Type B pancreatic cell (in vitro differentiated cells): Measurements from ENCODE around the gene TEF. TPM values are rescaled to one million over a fixed set of nuclear protein-coding genes. Genes with fewer than 3 reads are reported as not detected.

Experiments
- DNase-seq: peaks from one replicate; pipeline ENCODE4 v3.0.0; 2021; ENCODE audit warnings: mixed read lengths; ENCODE audit not compliant: unreplicated experiment; ENCODE audit errors: extremely low spot score
- H3K27ac Mint-ChIP-seq: 2 replicates; pipeline ENCODE4 v1.8.0; 2021; ENCODE audit warnings: mild to moderate bottlenecking, mixed read lengths
- H3K27me3 Mint-ChIP-seq: 2 replicates; pipeline ENCODE4 v1.8.0; 2021; ENCODE audit warnings: mixed read lengths
- H3K36me3 Mint-ChIP-seq: 2 replicates; pipeline ENCODE4 v1.8.0; 2021; ENCODE audit warnings: mixed read lengths
- H3K4me1 Mint-ChIP-seq: one replicate; pipeline ENCODE4 v1.8.0; 2021; ENCODE audit warnings: mixed read lengths; ENCODE audit not compliant: unreplicated experiment
- H3K4me3 Mint-ChIP-seq: 2 replicates; pipeline ENCODE4 v1.8.0; 2021; ENCODE audit warnings: mild to moderate bottlenecking, mixed read lengths
- H3K9me3 Mint-ChIP-seq: 2 replicates; pipeline ENCODE4 v1.8.0; 2021; ENCODE audit warnings: mixed read lengths
- total RNA-seq: library from RNA; stranded (reverse); gene quantifications from 2 replicates; pipeline ENCODE4 v1.2.1, GENCODE V29; 2021; ENCODE audit warnings: low replicate concordance
- TF ChIP-seq, protein P1 (sequence below): fragments of 200-600 bp; sonication (generic); conservative IDR thresholded peaks from 2 replicates; pipeline ENCODE4 v1.5.0; 2021; ENCODE audit warnings: antibody characterized with exemption, mild to moderate bottlenecking

Gene TEF
- total RNA-seq, 1 donor from 2014 or later: 10.5 TPM

DNA sequence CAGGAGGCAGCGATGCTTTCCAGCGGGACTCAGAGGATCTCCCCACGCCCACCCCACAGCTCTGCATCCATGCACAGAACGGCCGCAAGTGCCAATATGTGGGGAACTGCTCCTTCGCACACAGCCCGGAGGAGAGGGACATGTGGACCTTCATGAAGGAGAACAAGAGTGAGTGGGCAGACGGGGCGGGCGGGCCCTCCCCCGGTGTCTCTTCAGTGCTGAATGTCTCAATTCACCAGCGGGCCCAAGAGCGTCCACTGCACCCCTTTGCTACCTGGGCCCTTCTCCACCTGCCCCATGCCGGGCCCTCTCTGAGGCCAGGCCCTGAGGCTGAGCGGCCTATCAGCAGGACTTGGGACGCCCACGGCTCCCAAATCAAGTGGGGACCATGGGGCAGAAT, 25.8 kb upstream of the TEF start:
- TF ChIP-seq, protein P1, sequence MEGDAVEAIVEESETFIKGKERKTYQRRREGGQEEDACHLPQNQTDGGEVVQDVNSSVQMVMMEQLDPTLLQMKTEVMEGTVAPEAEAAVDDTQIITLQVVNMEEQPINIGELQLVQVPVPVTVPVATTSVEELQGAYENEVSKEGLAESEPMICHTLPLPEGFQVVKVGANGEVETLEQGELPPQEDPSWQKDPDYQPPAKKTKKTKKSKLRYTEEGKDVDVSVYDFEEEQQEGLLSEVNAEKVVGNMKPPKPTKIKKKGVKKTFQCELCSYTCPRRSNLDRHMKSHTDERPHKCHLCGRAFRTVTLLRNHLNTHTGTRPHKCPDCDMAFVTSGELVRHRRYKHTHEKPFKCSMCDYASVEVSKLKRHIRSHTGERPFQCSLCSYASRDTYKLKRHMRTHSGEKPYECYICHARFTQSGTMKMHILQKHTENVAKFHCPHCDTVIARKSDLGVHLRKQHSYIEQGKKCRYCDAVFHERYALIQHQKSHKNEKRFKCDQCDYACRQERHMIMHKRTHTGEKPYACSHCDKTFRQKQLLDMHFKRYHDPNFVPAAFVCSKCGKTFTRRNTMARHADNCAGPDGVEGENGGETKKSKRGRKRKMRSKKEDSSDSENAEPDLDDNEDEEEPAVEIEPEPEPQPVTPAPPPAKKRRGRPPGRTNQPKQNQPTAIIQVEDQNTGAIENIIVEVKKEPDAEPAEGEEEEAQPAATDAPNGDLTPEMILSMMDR: no peak
- H3K27ac Mint-ChIP-seq: no peak overlapping the region
- peaks cover 17% of the 10 kb centered on the region for H3K4me1 Mint-ChIP-seq
- no peak overlapping the region for H3K4me3 Mint-ChIP-seq
- peaks cover 12% of the 10 kb centered on the region for H3K36me3 Mint-ChIP-seq
- no peak for DNase-seq
- no peaks in the 10 kb centered on the region for H3K9me3 Mint-ChIP-seq
- H3K27me3 Mint-ChIP-seq: no peaks in the 10 kb centered on the region

DNA sequence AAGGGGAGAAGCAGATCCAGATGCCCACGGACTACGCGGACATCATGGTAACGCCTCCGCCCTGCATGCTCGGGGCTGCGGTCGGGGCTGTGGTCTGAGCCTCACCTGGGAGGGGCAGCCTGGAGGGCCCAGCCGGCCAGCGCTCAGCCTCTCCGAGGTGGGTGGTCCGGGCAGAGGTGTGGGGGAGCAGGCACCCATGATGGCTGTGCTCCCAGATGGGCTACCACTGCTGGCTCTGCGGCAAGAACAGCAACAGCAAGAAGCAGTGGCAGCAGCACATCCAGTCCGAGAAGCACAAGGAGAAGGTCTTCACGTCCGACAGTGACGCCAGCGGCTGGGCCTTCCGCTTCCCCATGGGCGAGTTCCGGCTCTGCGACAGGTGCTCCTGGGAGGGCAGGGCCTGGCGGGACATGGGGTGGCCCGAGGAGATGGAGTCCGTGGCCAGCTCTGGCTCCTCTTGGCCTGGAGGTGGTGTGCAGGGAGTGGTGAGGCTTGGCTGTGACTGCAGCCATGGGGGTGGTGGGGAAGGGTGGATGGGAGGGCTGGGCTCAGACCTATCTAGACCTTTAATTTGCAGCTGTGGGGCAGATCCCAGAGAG, 25.2 kb upstream of the TEF start:
- no peaks in the 10 kb centered on the region for H3K9me3 Mint-ChIP-seq
- TF ChIP-seq, protein P1: no peak
- H3K27ac Mint-ChIP-seq: no peak overlapping the region
- no peak for DNase-seq
- H3K36me3 Mint-ChIP-seq: peaks cover 12% of the 10 kb centered on the region
- H3K27me3 Mint-ChIP-seq: no peaks in the 10 kb centered on the region
- peaks cover 17% of the 10 kb centered on the region for H3K4me1 Mint-ChIP-seq
- no peak overlapping the region for H3K4me3 Mint-ChIP-seq

DNA sequence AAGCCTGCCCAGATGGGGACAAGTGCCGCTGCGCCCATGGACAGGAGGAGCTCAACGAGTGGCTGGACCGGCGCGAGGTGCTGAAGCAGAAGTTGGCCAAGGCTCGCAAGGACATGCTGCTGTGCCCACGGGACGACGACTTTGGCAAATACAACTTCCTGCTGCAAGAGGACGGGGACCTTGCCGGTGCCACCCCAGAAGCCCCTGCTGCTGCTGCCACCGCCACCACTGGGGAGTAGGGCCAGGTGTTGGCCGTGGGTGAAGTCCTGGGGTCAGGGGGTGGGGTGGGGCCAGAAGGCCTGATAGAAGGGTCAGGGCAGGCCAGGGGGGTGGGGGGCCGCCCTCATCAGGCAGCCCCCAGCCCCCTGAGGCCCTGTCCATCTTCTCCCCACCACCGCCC, 24.6 kb upstream of the TEF start:
- TF ChIP-seq, protein P1: no peak
- Mint-ChIP-seq H3K36me3 (peaks cover 8% of the 10 kb centered on the region), H3K27ac (no peak overlapping the region), H3K9me3 (no peaks in the 10 kb centered on the region), H3K4me1 (peaks cover 14% of the 10 kb centered on the region), H3K27me3 (no peaks in the 10 kb centered on the region), H3K4me3 (no peak overlapping the region)
- no peak for DNase-seq

DNA sequence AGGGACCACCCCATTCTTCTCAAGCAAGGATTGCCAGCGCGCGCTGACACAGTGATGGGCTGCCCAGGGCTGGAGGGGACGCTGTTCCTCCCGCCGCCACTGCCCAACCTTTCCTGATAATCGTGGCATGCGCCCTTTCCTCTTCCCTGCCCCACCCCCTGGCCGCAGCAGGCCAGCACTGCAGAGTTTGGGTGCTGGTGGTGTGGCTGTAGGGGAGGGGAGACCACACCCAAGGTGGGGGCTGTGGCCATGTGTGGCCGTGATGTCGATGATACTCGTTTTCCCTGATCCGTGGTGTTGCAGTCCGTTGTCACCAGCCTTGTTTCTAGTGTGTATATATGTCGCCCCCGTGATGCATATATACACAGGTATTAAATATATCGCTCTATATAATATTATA, 22.8 kb upstream of the TEF start:
- Mint-ChIP-seq H3K27me3 (no peaks in the 10 kb centered on the region), H3K4me1 (peaks cover 14% of the 10 kb centered on the region), H3K9me3 (no peaks in the 10 kb centered on the region), H3K36me3 (peaks cover 7% of the 10 kb centered on the region), H3K27ac (no peak overlapping the region), H3K4me3 (no peak overlapping the region)
- no peak for DNase-seq
- TF ChIP-seq, protein P1: no peak

DNA sequence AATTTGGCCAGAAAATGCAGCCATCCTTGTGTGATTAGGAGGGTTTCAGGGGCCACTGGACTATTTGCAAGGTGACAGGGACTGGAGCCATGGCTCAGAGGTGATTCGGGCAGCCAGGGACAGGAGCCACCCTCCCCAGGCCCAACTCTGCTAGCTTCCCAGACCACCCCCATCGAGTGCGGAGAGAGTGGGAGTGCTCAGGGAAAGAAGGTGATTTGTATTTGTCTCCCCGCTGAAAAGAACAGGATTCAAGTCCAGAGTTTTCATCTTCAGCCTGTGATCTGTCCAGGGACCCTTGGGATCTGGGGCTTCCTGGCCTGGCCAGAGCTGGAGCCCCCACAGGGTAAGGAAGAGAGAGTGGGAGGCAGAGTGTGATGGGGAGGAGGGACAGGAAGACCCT, 22.4 kb upstream of the TEF start:
- H3K9me3 Mint-ChIP-seq: no peaks in the 10 kb centered on the region
- no peak overlapping the region for H3K4me3 Mint-ChIP-seq
- H3K27me3 Mint-ChIP-seq: no peaks in the 10 kb centered on the region
- H3K27ac Mint-ChIP-seq: peak overlapping the region; percentile 60
- no peak for DNase-seq
- peaks cover 14% of the 10 kb centered on the region for H3K4me1 Mint-ChIP-seq
- H3K36me3 Mint-ChIP-seq: peaks cover 7% of the 10 kb centered on the region
- TF ChIP-seq, protein P1: no peak

DNA sequence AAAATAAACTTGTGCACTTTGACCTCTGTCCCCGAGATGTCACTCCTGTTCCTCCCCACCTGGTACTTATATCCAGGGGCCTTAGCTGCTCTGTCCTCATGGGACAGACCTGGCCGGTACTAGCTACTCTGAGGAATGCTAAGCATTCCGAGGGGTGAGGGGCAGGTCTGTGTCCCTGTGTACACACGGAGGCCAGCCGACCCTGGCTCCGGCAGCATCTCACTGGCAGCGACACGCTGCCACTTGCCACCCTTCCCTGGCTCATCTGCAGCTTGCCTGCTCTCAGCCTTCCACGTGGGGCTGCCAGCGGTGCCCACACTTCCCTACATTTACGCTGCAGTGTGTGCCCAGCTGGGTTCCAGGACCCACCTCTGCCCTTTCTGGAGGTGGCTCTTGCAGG, 21.6 kb upstream of the TEF start:
- DNase-seq: no peak

More for the DNA sequence above, 21.6 kb upstream of the TEF start:
- Mint-ChIP-seq H3K27me3 (no peaks in the 10 kb centered on the region), H3K4me1 (peaks cover 14% of the 10 kb centered on the region), H3K36me3 (peaks cover 7% of the 10 kb centered on the region), H3K27ac (peak overlapping the region; percentile 61), H3K9me3 (no peaks in the 10 kb centered on the region), H3K4me3 (peak overlapping the region; percentile 51)
- TF ChIP-seq, protein P1: no peak
